ENCODE measurements around the gene MORC2. TPM values are rescaled to one million over a fixed set of nuclear protein-coding genes. Genes with fewer than 3 reads are reported as not detected.

MORC2 gene
- total and polyA plus RNA-seq, 2 donors from 2014 or later: 18.0 to 18.8 TPM

- intact Hi-C loops (cut with DNase I): no loop called here
- H3K27me3 ChIP-seq (ENCODE audit: control insufficient read depth, insufficient read depth, low read length): no peaks in the 10 kb centered on the region
- no peak overlapping the region for H3K4me3 ChIP-seq (ENCODE audit: low read length in 3 of 3)
- no peak for FAIRE-seq
- H3K36me3 ChIP-seq (ENCODE audit: control insufficient read depth in 2 of 3, insufficient read depth in 3 of 3, low read length in 3 of 3): peaks cover 0 to 4% (median 2%) of the 10 kb centered on the region in 3 donors
- DNase-seq: peak in 1 of 5 donors; percentile 53
- no peaks in the 10 kb centered on the region for H3K9me3 ChIP-seq (ENCODE audit: control insufficient read depth in 2 of 3, insufficient read depth in 1 of 3, low read length in 3 of 3)
- H3K27ac ChIP-seq (ENCODE audit: low read depth in 2 of 2, low read length in 2 of 2): no peak overlapping the region
- TF ChIP-seq, protein P1, sequence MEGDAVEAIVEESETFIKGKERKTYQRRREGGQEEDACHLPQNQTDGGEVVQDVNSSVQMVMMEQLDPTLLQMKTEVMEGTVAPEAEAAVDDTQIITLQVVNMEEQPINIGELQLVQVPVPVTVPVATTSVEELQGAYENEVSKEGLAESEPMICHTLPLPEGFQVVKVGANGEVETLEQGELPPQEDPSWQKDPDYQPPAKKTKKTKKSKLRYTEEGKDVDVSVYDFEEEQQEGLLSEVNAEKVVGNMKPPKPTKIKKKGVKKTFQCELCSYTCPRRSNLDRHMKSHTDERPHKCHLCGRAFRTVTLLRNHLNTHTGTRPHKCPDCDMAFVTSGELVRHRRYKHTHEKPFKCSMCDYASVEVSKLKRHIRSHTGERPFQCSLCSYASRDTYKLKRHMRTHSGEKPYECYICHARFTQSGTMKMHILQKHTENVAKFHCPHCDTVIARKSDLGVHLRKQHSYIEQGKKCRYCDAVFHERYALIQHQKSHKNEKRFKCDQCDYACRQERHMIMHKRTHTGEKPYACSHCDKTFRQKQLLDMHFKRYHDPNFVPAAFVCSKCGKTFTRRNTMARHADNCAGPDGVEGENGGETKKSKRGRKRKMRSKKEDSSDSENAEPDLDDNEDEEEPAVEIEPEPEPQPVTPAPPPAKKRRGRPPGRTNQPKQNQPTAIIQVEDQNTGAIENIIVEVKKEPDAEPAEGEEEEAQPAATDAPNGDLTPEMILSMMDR (IDR thresholded peaks at IDR 0.05; ENCODE audit: borderline replicate concordance, extremely low read depth, insufficient read depth): no peak
- H3K9ac ChIP-seq (ENCODE audit: low read length in 3 of 3): no peak overlapping the region
- H3K4me1 ChIP-seq (ENCODE audit: control insufficient read depth in 2 of 3, insufficient read depth in 2 of 3, low read depth in 1 of 3, low read length in 3 of 3): peaks cover 0 to 2% (median 0%) of the 10 kb centered on the region in 3 donors
These were observed 76.3 kb downstream of the MORC2 start for GRCh38 chr22:30892286-30892685.

DNA sequence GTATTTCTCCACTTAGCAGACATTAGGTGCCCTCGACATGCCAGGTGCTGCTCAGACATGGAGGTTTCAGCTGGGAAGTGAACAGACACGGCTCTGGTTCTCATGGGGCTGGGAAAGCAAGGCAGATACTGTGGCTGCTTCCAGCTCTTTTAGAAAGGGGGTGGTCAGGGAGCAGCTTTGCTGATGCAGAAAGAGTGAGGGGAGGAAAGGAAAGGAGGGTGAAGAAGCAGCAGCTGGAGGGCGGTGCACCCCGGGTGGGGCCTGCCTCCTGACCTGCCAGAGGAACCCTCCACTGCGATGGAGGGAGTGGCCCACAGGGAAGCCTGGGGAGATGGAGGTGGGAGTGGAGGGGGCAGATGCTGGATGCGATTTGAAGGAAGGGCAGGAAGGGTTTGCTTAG lies 76.8 kb downstream of the MORC2 start:
- Histone ChIP-seq H3K27me3 (ENCODE audit: control insufficient read depth, insufficient read depth, low read length) (no peaks in the 10 kb centered on the region), H3K9ac (ENCODE audit: low read length in 3 of 3) (no peak overlapping the region), H3K4me3 (ENCODE audit: low read length in 3 of 3) (no peak overlapping the region), H3K9me3 (ENCODE audit: control insufficient read depth in 2 of 3, insufficient read depth in 1 of 3, low read length in 3 of 3) (no peaks in the 10 kb centered on the region), H3K4me1 (ENCODE audit: control insufficient read depth in 2 of 3, insufficient read depth in 2 of 3, low read depth in 1 of 3, low read length in 3 of 3) (peaks cover 0 to 2% (median 0%) of the 10 kb centered on the region in 3 donors), H3K27ac (ENCODE audit: low read depth in 2 of 2, low read length in 2 of 2) (no peak overlapping the region), H3K36me3 (ENCODE audit: control insufficient read depth in 2 of 3, insufficient read depth in 3 of 3, low read length in 3 of 3) (peaks cover 0 to 4% (median 2%) of the 10 kb centered on the region in 3 donors)
- intact Hi-C loops (cut with DNase I): no loop called here
- TF ChIP-seq, protein P1 (IDR thresholded peaks at IDR 0.05; ENCODE audit: borderline replicate concordance, extremely low read depth, insufficient read depth): no peak
- no peak for FAIRE-seq
- no peak for DNase-seq

GRCh38 chr22:30891443-30891755 lies 77.2 kb downstream of the MORC2 start:
- FAIRE-seq: no peak
- TF ChIP-seq, protein P1 (IDR thresholded peaks at IDR 0.05; ENCODE audit: borderline replicate concordance, extremely low read depth, insufficient read depth): no peak
- peaks cover 0 to 2% (median 0%) of the 10 kb centered on the region in 3 donors for H3K4me1 ChIP-seq (ENCODE audit: control insufficient read depth in 2 of 3, insufficient read depth in 2 of 3, low read depth in 1 of 3, low read length in 3 of 3)

More at GRCh38 chr22:30891443-30891755, 77.2 kb downstream of the MORC2 start:
- Histone ChIP-seq H3K36me3 (ENCODE audit: control insufficient read depth in 2 of 3, insufficient read depth in 3 of 3, low read length in 3 of 3) (peaks cover 0 to 4% (median 2%) of the 10 kb centered on the region in 3 donors), H3K9ac (ENCODE audit: low read length in 3 of 3) (no peak overlapping the region), H3K27me3 (ENCODE audit: control insufficient read depth, insufficient read depth, low read length) (no peaks in the 10 kb centered on the region), H3K27ac (ENCODE audit: low read depth in 2 of 2, low read length in 2 of 2) (no peak overlapping the region), H3K4me3 (ENCODE audit: low read length in 3 of 3) (no peak overlapping the region), H3K9me3 (ENCODE audit: control insufficient read depth in 2 of 3, insufficient read depth in 1 of 3, low read length in 3 of 3) (no peaks in the 10 kb centered on the region)
- intact Hi-C loops (cut with DNase I): no loop called here
- DNase-seq: peak in 1 of 5 donors; percentile 48

Measured in kidney (tissue), 14 donors.